Parathyroid adenoma (tissue), 2 donors: ENCODE results near the gene DGKB.

Experiments used
- H2AFZ ChIP-seq: fragments of 300-600 bp; sonication (generic); one replicate; pipeline ENCODE4 v1.7.0; 2017; ENCODE audit warnings: antibody characterized with exemption, mild to moderate bottlenecking
- H3K27ac ChIP-seq: fragments of 300-600 bp; sonication (generic); one replicate; pipeline ENCODE4 v1.7.0; 2017
- H3K27me3 ChIP-seq: fragments of 300-600 bp; sonication (generic); one replicate; pipeline ENCODE4 v1.7.0; 2017; ENCODE audit warnings: low read length; ENCODE audit not compliant: control insufficient read depth, insufficient read depth
- H3K36me3 ChIP-seq: fragments of 300-600 bp; sonication (generic); one replicate; pipeline ENCODE4 v1.7.0; 2017; ENCODE audit warnings: low read length; ENCODE audit not compliant: control insufficient read depth, insufficient read depth
- H3K4me1 ChIP-seq: fragments of 300-600 bp; sonication (generic); one replicate; pipeline ENCODE4 v1.7.0; 2017; ENCODE audit warnings: control low read depth
- H3K4me2 ChIP-seq: fragments of 300-600 bp; sonication (generic); one replicate; pipeline ENCODE4 v1.7.0; 2017; ENCODE audit warnings: low read length
- H3K4me3 ChIP-seq: fragments of 300-600 bp; sonication (generic); one replicate; pipeline ENCODE4 v1.7.0; 2017; ENCODE audit warnings: low read depth, low read length
- H3K79me2 ChIP-seq: fragments of 300-600 bp; sonication (generic); one replicate; pipeline ENCODE4 v1.7.0; 2017; ENCODE audit warnings: control low read depth
- H3K9ac ChIP-seq: fragments of 300-600 bp; sonication (generic); one replicate; pipeline ENCODE4 v1.7.0; 2017; ENCODE audit warnings: mild to moderate bottlenecking
- H3K9me3 ChIP-seq: fragments of 300-600 bp; sonication (generic); one replicate; pipeline ENCODE4 v1.7.0; 2017; ENCODE audit warnings: low read length; ENCODE audit not compliant: control insufficient read depth
- TF ChIP-seq, protein P1 (sequence below): fragments of 300-600 bp; sonication (generic); IDR thresholded peaks from one replicate; pipeline ENCODE4 v1.7.0; 2017; ENCODE audit warnings: antibody characterized with exemption, mild to moderate bottlenecking
- donor health status: primary hyperparathyroidism.

DGKB gene

DNA sequence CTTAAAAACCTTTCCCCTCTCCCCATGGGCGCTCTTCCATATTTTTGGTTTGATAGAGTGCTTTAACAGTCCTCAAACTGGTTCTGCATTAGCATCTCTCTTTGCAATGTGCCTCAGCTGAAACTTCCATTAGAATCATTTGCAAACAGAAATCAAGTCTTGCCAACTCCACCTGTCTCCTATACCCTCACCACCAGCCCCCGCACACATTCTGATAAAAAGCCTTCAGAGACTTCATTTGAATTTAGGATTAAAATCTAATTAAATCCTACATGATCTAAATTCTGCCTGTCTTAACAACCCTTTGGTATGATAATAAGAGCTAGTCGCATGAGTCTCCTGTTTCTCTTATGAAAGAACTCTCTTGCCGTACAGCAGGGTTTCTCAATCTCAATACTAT is 528.2 kb downstream of the DGKB start:
- Histone ChIP-seq H3K36me3 (no peaks in the 10 kb centered on the region), H3K4me1 (no peaks in the 10 kb centered on the region), H3K79me2 (no peaks in the 10 kb centered on the region), H3K27me3 (no peaks in the 10 kb centered on the region), H3K9ac (no peak overlapping the region), H3K9me3 (no peaks in the 10 kb centered on the region), H2AFZ (no peak overlapping the region), H3K27ac (no peak overlapping the region), H3K4me3 (no peak overlapping the region), H3K4me2 (no peak overlapping the region)
- TF ChIP-seq, protein P1, sequence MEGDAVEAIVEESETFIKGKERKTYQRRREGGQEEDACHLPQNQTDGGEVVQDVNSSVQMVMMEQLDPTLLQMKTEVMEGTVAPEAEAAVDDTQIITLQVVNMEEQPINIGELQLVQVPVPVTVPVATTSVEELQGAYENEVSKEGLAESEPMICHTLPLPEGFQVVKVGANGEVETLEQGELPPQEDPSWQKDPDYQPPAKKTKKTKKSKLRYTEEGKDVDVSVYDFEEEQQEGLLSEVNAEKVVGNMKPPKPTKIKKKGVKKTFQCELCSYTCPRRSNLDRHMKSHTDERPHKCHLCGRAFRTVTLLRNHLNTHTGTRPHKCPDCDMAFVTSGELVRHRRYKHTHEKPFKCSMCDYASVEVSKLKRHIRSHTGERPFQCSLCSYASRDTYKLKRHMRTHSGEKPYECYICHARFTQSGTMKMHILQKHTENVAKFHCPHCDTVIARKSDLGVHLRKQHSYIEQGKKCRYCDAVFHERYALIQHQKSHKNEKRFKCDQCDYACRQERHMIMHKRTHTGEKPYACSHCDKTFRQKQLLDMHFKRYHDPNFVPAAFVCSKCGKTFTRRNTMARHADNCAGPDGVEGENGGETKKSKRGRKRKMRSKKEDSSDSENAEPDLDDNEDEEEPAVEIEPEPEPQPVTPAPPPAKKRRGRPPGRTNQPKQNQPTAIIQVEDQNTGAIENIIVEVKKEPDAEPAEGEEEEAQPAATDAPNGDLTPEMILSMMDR: no peak

DNA sequence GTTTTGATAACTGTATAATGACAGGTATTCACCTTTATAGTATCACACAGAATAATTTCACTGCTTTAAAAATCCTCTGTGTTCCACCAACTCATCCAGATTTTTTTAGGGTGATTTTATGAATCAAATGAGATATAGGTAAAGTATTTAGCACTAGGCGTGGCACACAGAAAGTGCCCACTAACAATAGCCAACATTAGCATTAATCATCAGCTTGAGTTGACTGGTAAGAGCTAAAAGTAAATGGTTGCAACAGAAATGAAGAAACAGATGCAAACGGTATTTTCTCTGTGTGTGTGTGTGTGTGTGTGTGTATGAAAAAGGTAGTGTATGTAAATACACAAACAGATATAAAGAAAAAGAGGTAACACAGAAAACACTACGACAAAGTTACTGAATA is 534.3 kb downstream of the DGKB start:
- Histone ChIP-seq H3K36me3 (no peaks in the 10 kb centered on the region), H3K9ac (no peak overlapping the region), H3K27me3 (no peaks in the 10 kb centered on the region), H3K4me3 (no peak overlapping the region), H3K4me2 (no peak overlapping the region), H2AFZ (no peak overlapping the region), H3K4me1 (no peaks in the 10 kb centered on the region), H3K9me3 (no peaks in the 10 kb centered on the region), H3K27ac (no peak overlapping the region), H3K79me2 (no peaks in the 10 kb centered on the region)
- TF ChIP-seq, protein P1: no peak

DNA sequence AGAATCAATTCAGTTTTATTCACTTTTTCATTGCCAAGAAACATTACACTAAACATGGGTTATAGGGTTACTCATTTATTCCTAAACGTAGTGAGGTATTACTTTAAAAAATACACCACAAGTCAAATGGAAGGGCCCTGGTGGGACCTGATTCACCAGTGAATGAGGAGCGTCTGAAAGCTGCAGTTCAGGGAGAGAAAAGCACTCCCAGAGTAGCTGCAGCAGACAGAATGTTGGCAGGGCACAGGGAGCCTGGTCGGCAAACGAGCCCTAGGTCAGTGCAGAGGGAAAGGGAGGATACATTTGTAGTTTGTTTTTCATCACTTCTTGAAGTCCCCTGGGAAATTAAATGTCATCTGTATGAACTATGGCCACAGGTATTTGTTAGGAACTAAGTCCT is 551.4 kb downstream of the DGKB start:
- Histone ChIP-seq H3K27ac (no peak overlapping the region), H3K4me2 (no peak overlapping the region), H3K9me3 (no peaks in the 10 kb centered on the region), H3K9ac (no peak overlapping the region), H3K79me2 (no peaks in the 10 kb centered on the region), H3K4me3 (no peak overlapping the region), H3K4me1 (no peaks in the 10 kb centered on the region), H3K27me3 (no peaks in the 10 kb centered on the region), H2AFZ (no peak overlapping the region), H3K36me3 (no peaks in the 10 kb centered on the region)
- TF ChIP-seq, protein P1: no peak

DNA sequence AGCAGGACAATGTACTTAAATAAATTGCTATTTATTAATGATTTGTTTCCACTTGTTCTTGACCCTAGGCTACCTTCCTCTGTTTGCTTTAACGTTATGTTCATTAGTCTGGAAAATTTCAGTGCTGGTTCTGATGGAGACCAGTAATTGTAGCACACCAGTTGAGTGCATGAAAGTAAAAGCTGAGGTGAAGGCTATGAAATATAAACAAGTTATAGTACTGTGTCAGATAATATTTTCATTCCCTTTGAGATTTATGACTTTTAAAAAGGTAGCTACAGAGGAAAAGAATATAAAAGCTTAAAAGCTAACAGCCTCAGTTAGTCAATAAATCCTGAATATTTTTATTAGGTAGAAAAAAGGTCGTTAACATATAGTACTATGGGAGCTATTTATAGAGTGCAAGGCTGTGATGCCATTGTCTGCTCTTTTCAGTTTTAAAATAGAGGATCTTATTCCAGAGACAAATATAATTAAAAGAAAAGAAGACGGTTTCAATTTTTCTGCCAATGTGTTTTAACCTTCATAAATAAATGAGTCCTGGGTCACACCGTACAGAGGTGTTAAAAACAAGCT is 561.3 kb downstream of the DGKB start:
- Histone ChIP-seq H3K9ac (no peak overlapping the region), H2AFZ (no peak overlapping the region), H3K4me3 (no peak overlapping the region), H3K9me3 (no peaks in the 10 kb centered on the region), H3K79me2 (no peaks in the 10 kb centered on the region), H3K4me2 (no peak overlapping the region), H3K27me3 (no peaks in the 10 kb centered on the region), H3K36me3 (no peaks in the 10 kb centered on the region), H3K27ac (no peak overlapping the region), H3K4me1 (no peaks in the 10 kb centered on the region)
- TF ChIP-seq, protein P1: no peak

DNA sequence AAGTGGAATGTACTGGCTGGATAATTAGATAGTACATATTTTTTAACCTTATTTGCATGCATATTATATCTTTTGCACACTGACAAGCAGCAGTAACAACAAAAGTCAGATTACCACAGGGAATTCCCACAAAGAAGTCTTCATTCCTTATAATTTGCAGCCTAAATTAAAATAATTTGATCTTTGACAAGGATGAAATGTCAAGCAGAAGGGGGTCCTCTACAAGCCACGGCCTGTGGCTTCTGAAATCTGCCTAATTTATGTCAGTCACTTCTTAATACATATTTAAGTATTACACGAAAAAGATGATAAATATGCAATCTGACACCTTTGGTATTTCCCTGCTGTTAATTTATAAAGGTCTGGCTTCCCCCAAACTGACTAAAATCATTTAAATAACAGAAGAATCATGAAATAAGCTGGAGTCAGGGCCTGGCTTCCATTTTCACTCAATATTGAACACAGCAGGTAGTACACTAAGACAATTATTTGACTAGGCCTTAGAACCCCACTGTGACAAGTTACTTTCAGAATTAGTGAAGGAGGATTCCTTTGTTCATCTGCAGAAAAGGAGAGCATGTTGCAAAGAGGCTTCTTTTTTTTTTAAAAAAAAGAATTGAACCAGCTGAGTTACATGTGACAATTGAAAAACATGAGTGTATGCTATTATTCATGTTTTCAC is 562.0 kb downstream of the DGKB start:
- no peak overlapping the region for H3K4me3 ChIP-seq
- H3K4me1 ChIP-seq: no peaks in the 10 kb centered on the region
- no peaks in the 10 kb centered on the region for H3K9me3 ChIP-seq
- no peaks in the 10 kb centered on the region for H3K79me2 ChIP-seq
- H3K27ac ChIP-seq: no peak overlapping the region
- no peak overlapping the region for H3K4me2 ChIP-seq
- no peak overlapping the region for H2AFZ ChIP-seq
- no peaks in the 10 kb centered on the region for H3K36me3 ChIP-seq
- H3K27me3 ChIP-seq: no peaks in the 10 kb centered on the region
- TF ChIP-seq, protein P1: no peak
- H3K9ac ChIP-seq: no peak overlapping the region
